HEK293 (cell line): ENCODE measurements around the gene NPPA.

Source experiments
- CTCF ChIA-PET: fragments of 350-600 bp; formaldehyde crosslinking; extraction: SDS; loops from one replicate; lab custom pipeline; 2021; ENCODE audit warnings: antibody characterized with exemption; lab: Yijun Ruan, JAX
- POLR2A ChIA-PET: fragments of 300-600 bp; formaldehyde crosslinking; extraction: SDS; loops from one replicate; lab custom pipeline; 2020; ENCODE audit warnings: antibody characterized with exemption, inconsistent platforms; lab: Yijun Ruan, JAX
- H3K27ac ChIP-seq: fragments of 200-500 bp; sonication (Bioruptor generic); 2 replicates; pipeline ENCODE4 v1.5.1; 2014; ENCODE audit warnings: low read depth, low read length, control low read depth, inconsistent platforms; ENCODE audit errors: extremely low read depth
- H3K36me3 ChIP-seq, 2 experiments: fragments of 200-500 bp in 1 of 2; sonication (Bioruptor generic) in 1 of 2; 1 replicate in 1 of 2; 2 replicates in 1 of 2; pipeline ENCODE4 v1.5.1; 2014 to 2017; ENCODE audit warnings: inconsistent platforms in 2 of 2, low read length in 2 of 2; ENCODE audit not compliant: control insufficient read depth in 2 of 2, insufficient read depth in 1 of 2
- H3K4me1 ChIP-seq: fragments of 200-500 bp; sonication (Bioruptor generic); 2 replicates; pipeline ENCODE4 v1.5.1; 2014; ENCODE audit warnings: mild to moderate bottlenecking, low read length, inconsistent platforms; ENCODE audit not compliant: control insufficient read depth, insufficient read depth
- H3K4me3 ChIP-seq: 2 replicates; pipeline ENCODE4 v1.5.1; 2011; ENCODE audit warnings: low read depth, mild to moderate bottlenecking, control low read depth, low read length, moderate library complexity
- H3K9me3 ChIP-seq: fragments of 200-500 bp; sonication (Bioruptor generic); 2 replicates; pipeline ENCODE4 v1.5.1; 2014; ENCODE audit warnings: low read depth, low read length, inconsistent platforms; ENCODE audit not compliant: control insufficient read depth, insufficient read depth
- BCL11A ChIP-seq: fragments of 450-650 bp; formaldehyde crosslinking; IDR thresholded peaks from 2 replicates; pipeline ENCODE4 v1.5.1; 2016; ENCODE audit warnings: low read depth, missing biosample characterization, missing genetic modification characterization
- OVOL3 ChIP-seq: fragments of 450-650 bp; formaldehyde crosslinking; IDR thresholded peaks from 2 replicates; pipeline ENCODE4 v1.5.1; 2016; ENCODE audit warnings: missing biosample characterization, missing genetic modification characterization
- YY1 ChIP-seq: fragments of 450-650 bp; formaldehyde crosslinking; IDR thresholded peaks from 2 replicates; pipeline ENCODE4 v1.5.1; 2018; ENCODE audit warnings: missing biosample characterization, missing genetic modification characterization
- ZIC2 ChIP-seq: fragments of 450-650 bp; formaldehyde crosslinking; IDR thresholded peaks from 2 replicates; pipeline ENCODE4 v1.5.1; 2016; ENCODE audit warnings: missing biosample characterization, missing genetic modification characterization
- ZNF138 ChIP-seq: fragments of 450-650 bp; formaldehyde crosslinking; IDR thresholded peaks from 2 replicates; pipeline ENCODE4 v1.5.1; 2016; ENCODE audit warnings: missing biosample characterization, missing genetic modification characterization, borderline replicate concordance
- ZNF211 ChIP-seq: fragments of 450-650 bp; formaldehyde crosslinking; IDR thresholded peaks from 2 replicates; pipeline ENCODE4 v1.5.1; 2016; ENCODE audit warnings: low read depth, missing biosample characterization, missing genetic modification characterization
- ZNF23 ChIP-seq: fragments of 450-650 bp; formaldehyde crosslinking; IDR thresholded peaks from 2 replicates; pipeline ENCODE4 v1.5.1; 2016; ENCODE audit warnings: missing biosample characterization, missing genetic modification characterization, borderline replicate concordance
- ZNF449 ChIP-seq: fragments of 450-650 bp; formaldehyde crosslinking; IDR thresholded peaks from 2 replicates; pipeline ENCODE4 v1.5.1; 2017; ENCODE audit warnings: missing biosample characterization, mild to moderate bottlenecking, missing genetic modification characterization, moderate library complexity
- ZNF560 ChIP-seq: fragments of 450-650 bp; formaldehyde crosslinking; IDR thresholded peaks from 2 replicates; pipeline ENCODE4 v1.5.1; 2017; ENCODE audit warnings: missing biosample characterization, missing genetic modification characterization, borderline replicate concordance
- ZNF571 ChIP-seq: fragments of 450-650 bp; formaldehyde crosslinking; IDR thresholded peaks from 2 replicates; pipeline ENCODE4 v1.5.0; 2017; ENCODE audit warnings: missing biosample characterization, missing genetic modification characterization
- ZNF791 ChIP-seq: fragments of 450-650 bp; formaldehyde crosslinking; IDR thresholded peaks from 2 replicates; pipeline ENCODE4 v1.5.1; 2016; ENCODE audit warnings: missing biosample characterization, missing genetic modification characterization
- ZNF837 ChIP-seq: fragments of 450-650 bp; formaldehyde crosslinking; IDR thresholded peaks from 2 replicates; pipeline ENCODE4 v1.5.1; 2016; ENCODE audit warnings: missing biosample characterization, missing genetic modification characterization
- ZSCAN18 ChIP-seq: fragments of 450-650 bp; formaldehyde crosslinking; IDR thresholded peaks from 2 replicates; pipeline ENCODE4 v1.5.1; 2016; ENCODE audit warnings: missing biosample characterization, missing genetic modification characterization
- TF ChIP-seq, protein P1 (sequence below): fragments of 450-650 bp; formaldehyde crosslinking; IDR thresholded peaks from 2 replicates; pipeline ENCODE4 v1.5.0; 2017; ENCODE audit warnings: missing biosample characterization, missing genetic modification characterization, borderline replicate concordance

NPPA gene

GRCh38 chr1:11879311-11880180, 32.0 kb upstream of the NPPA start (continued):
- TF ChIP-seq, protein P1, sequence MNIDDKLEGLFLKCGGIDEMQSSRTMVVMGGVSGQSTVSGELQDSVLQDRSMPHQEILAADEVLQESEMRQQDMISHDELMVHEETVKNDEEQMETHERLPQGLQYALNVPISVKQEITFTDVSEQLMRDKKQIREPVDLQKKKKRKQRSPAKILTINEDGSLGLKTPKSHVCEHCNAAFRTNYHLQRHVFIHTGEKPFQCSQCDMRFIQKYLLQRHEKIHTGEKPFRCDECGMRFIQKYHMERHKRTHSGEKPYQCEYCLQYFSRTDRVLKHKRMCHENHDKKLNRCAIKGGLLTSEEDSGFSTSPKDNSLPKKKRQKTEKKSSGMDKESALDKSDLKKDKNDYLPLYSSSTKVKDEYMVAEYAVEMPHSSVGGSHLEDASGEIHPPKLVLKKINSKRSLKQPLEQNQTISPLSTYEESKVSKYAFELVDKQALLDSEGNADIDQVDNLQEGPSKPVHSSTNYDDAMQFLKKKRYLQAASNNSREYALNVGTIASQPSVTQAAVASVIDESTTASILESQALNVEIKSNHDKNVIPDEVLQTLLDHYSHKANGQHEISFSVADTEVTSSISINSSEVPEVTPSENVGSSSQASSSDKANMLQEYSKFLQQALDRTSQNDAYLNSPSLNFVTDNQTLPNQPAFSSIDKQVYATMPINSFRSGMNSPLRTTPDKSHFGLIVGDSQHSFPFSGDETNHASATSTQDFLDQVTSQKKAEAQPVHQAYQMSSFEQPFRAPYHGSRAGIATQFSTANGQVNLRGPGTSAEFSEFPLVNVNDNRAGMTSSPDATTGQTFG (tag by site-specific recombination): no peak
- no peak for TF ChIP-seq BCL11A (tag by site-specific recombination)
- TF ChIP-seq ZNF560 (tag by site-specific recombination): no peak
- TF ChIP-seq ZNF571 (tag by site-specific recombination): no peak

DNA sequence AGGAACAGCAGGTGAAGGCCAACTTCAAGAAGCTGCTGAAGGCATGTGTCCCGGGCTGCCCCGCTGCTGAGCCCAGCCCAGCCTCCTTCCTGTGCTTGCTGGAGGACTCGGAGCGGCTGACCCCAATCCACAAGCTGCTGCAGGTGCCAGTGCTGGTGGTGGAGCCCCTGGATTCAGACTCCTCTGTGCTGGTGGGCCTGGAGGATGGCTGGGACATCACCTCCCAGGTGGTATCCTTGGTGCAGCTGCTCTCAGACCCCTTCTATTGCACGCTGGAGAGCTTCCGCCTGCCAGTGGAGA, 31.3 kb upstream of the NPPA start:
- CTCF ChIA-PET: interaction anchor here (1.6 kb wide), 1 partner anchor 40 kb away, joined by 5 read pairs; no protein-coding TSS in a partner anchor

DNA sequence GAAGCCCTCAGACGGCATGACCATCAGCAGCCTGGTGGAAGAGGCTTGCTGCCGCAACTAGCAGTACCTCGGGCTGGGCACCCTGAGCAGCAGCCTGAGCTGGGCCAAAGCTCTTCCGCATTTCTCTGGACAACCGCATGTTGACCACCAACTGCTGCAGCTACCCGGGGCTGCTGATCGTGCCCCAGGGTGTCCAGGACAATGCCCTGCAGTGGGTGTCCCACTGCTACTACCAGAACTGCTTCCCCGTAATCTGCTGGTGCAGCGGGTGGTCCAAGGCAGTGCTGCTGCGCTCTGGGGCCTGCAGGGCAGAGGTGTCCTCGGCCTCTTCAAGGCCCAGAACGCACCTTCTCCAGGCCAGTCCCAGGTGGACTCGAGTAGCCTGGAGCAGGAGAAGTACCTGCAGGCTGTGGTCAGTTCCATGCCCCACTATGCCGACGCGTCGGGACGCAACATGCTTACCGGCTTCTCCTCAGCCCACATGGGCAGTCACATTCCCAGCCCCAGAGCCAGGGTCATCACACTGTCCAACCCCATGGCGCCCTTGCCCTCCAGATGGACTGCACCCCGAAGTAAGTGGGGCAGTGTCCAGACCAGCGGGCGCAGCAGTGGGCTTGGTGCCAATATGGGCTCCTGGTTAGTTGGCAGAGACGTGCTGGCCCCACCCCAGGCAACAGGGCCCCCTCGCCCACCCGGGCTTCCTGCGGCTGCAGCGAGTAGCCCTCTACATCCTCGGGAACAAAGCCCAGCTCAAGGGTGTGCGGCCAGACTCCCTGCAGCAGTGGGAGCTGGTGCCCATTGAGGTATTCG, 30.7 kb upstream of the NPPA start:
- Histone ChIP-seq H3K4me1 (no peaks in the 10 kb centered on the region), H3K4me3 (no peak overlapping the region), H3K27ac (no peak overlapping the region), H3K36me3 (no peaks in the 10 kb centered on the region), H3K9me3 (no peaks in the 10 kb centered on the region)
- ChIA-PET POLR2A (interaction anchor here (1.6 kb wide), 1 partner anchor 29 kb away, joined by 4 read pairs; no protein-coding TSS in a partner anchor), CTCF (interaction anchor here (1.0 to 1.6 kb wide), 2 partner anchors 9 to 40 kb away, joined by 3 to 5 read pairs; no protein-coding TSS in a partner anchor)
- TF ChIP-seq ZNF791 (tag by site-specific recombination) (no peak), ZIC2 (tag by site-specific recombination) (peak; percentile 34)

More for the DNA sequence above, 31.3 kb upstream of the NPPA start:
- H3K9me3 ChIP-seq: no peaks in the 10 kb centered on the region
- no peak for TF ChIP-seq ZSCAN18 (tag by site-specific recombination)
- no peak for TF ChIP-seq ZNF211 (tag by site-specific recombination)
- TF ChIP-seq ZNF449 (tag by site-specific recombination): peak; percentile 58; the same call in 1 of the 2 replicates
- TF ChIP-seq OVOL3 (tag by site-specific recombination): no peak
- POLR2A ChIA-PET: interaction anchor here (1.6 kb wide), 1 partner anchor 29 kb away, joined by 4 read pairs; no protein-coding TSS in a partner anchor
- no peaks in the 10 kb centered on the region for H3K4me1 ChIP-seq
- H3K27ac ChIP-seq: no peak overlapping the region
- H3K36me3 ChIP-seq: no peaks in the 10 kb centered on the region
- H3K4me3 ChIP-seq: no peak overlapping the region

GRCh38 chr1:11877074-11877473, 29.5 kb upstream of the NPPA start:
- POLR2A ChIA-PET: interaction anchor here (0.6 to 1.2 kb wide), 3 partner anchors 14 to 112 kb away, joined by 3 to 4 read pairs (median 3); no protein-coding TSS in a partner anchor
- no peaks in the 10 kb centered on the region for H3K4me1 ChIP-seq
- CTCF ChIA-PET: interaction anchor here (0.6 to 1.0 kb wide), 2 partner anchors 10 to 1393 kb away, joined by 3 to 5 read pairs; no protein-coding TSS in a partner anchor
- TF ChIP-seq YY1 (tag by site-specific recombination) (no peak), ZNF138 (tag by site-specific recombination) (no peak), ZNF23 (tag by site-specific recombination) (no peak), ZNF449 (tag by site-specific recombination) (no peak), ZNF837 (tag by site-specific recombination) (no peak)

More at GRCh38 chr1:11877074-11877473, 29.5 kb upstream of the NPPA start:
- no peaks in the 10 kb centered on the region for H3K36me3 ChIP-seq
- no peaks in the 10 kb centered on the region for H3K9me3 ChIP-seq
- H3K4me3 ChIP-seq: no peak overlapping the region
- H3K27ac ChIP-seq: no peak overlapping the region
